Right lobe of liver (tissue), 4 donors: ENCODE data around the gene ACTG2.

Source experiments
- POLR2A ChIP-seq: fragments of 450-650 bp; IDR thresholded peaks from one replicate; pipeline ENCODE4 v1.6.1; 2017; ENCODE audit warnings: antibody characterized with exemption, mild to moderate bottlenecking
- TF ChIP-seq, protein P1 (sequence below), 4 donors: fragments of 200-600 bp in 3 of 4; fragments of 450-650 bp in 1 of 4; IDR thresholded peaks; one replicate each; pipeline versions ENCODE4 v1.5.1 to v1.8.0; 2016 to 2022; ENCODE audit warnings: antibody characterized with exemption in 4 of 4, mild to moderate bottlenecking in 2 of 4
- donor health status: DM: no; HTN: no; CAD: no.
- donor health status: DM: no; HTN: no; CAD: no.
- donor health status: DM: no; HTN: yes; CAD: no.

DNA sequence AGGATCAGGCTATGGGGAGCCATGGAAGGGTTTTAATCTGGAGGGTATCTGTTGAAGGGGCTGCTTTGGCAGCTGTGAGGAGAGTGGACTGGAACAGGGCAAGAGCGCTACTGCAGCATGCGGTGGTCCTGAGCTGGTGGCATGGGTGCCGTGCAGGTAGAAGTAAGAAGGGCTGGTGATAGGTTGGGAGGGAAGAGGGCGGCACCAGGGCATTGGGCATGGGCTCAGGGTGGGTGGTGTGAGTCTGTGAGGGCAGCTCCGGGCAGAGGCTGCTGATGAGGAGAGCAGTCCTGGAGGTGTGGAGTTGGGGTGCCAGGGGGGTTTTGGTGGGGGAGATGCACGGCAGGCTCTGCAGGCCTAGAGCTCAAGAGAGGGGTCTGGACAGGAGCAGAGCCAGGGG lies 2.1 kb downstream of the ACTG2 start:
- TF ChIP-seq, protein P1, sequence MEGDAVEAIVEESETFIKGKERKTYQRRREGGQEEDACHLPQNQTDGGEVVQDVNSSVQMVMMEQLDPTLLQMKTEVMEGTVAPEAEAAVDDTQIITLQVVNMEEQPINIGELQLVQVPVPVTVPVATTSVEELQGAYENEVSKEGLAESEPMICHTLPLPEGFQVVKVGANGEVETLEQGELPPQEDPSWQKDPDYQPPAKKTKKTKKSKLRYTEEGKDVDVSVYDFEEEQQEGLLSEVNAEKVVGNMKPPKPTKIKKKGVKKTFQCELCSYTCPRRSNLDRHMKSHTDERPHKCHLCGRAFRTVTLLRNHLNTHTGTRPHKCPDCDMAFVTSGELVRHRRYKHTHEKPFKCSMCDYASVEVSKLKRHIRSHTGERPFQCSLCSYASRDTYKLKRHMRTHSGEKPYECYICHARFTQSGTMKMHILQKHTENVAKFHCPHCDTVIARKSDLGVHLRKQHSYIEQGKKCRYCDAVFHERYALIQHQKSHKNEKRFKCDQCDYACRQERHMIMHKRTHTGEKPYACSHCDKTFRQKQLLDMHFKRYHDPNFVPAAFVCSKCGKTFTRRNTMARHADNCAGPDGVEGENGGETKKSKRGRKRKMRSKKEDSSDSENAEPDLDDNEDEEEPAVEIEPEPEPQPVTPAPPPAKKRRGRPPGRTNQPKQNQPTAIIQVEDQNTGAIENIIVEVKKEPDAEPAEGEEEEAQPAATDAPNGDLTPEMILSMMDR (IDR thresholded peaks at IDR 0.05) = no peak
- TF ChIP-seq POLR2A = no peak
